AG10803 (cell line): ENCODE measurements around the gene ASRGL1.
A peak's percentile ranks its signal among the peaks of the same experiment; 100 is the strongest.

Source experiments
- DNase-seq: peaks from one replicate; pipeline ENCODE4 v3.0.0; 2010; ENCODE audit warnings: low read depth
- H3K4me3 ChIP-seq: 2 replicates; pipeline ENCODE4 v1.5.1; 2011; ENCODE audit warnings: mild to moderate bottlenecking, low read length, control low read depth
- TF ChIP-seq, protein P1 (sequence below): conservative IDR thresholded peaks from 2 replicates; pipeline ENCODE4 v1.5.1; 2011; ENCODE audit warnings: mild to moderate bottlenecking, low read length, control low read depth, inconsistent platforms

ASRGL1 gene

DNA sequence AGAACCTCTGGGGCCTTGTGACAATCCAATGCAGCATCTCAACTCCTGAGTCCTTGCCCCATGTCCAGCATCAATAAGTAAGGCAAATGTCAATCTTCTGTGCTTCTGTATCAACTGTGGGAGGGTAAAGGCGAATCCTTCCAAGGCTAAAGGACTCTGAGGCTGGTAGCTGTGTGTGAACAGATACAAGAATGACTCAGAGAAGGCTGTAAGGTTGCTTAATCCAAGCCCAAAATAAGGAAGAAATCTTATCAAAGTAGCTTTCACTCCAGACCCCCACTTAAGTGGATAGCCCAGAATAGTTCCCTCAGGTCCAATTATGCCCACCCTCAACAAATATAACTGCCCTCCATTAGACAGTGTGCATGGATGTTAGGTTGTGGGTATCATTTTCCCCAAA, 53.5 kb downstream of the ASRGL1 start:
- no peak for DNase-seq
- TF ChIP-seq, protein P1, sequence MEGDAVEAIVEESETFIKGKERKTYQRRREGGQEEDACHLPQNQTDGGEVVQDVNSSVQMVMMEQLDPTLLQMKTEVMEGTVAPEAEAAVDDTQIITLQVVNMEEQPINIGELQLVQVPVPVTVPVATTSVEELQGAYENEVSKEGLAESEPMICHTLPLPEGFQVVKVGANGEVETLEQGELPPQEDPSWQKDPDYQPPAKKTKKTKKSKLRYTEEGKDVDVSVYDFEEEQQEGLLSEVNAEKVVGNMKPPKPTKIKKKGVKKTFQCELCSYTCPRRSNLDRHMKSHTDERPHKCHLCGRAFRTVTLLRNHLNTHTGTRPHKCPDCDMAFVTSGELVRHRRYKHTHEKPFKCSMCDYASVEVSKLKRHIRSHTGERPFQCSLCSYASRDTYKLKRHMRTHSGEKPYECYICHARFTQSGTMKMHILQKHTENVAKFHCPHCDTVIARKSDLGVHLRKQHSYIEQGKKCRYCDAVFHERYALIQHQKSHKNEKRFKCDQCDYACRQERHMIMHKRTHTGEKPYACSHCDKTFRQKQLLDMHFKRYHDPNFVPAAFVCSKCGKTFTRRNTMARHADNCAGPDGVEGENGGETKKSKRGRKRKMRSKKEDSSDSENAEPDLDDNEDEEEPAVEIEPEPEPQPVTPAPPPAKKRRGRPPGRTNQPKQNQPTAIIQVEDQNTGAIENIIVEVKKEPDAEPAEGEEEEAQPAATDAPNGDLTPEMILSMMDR = no peak
- no peak overlapping the region for H3K4me3 ChIP-seq

DNA sequence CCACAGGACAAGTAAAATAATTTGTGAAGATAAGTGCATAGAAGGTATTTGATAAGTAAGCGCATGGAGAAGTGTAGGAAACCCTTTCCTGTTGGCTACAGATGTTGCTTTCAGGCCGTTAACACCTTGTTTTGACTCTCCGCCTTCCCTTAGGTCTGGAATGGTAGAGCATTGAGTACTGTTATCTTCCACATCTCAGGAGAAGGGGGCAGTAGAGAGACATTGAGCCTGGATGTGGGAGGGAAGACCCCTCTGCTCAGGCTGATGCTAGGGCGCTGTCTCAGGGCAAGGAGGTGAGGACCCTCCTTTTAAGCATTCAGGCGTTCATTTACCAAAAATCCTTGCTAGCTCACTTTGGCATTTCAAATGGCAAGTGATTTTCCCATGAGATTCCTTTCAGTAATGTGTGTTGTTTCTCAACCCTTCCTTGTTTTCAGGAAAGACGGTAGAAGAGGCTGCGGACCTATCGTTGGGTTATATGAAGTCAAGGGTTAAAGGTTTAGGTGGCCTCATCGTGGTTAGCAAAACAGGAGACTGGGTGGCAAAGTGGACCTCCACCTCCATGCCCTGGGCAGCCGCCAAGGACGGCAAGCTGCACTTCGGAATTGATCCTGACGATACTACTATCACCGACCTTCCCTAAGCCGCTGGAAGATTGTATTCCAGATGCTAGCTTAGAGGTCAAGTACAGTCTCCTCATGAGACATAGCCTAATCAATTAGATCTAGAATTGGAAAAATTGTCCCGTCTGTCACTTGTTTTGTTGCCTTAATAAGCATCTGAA, 54.6 kb downstream of the ASRGL1 start:
- TF ChIP-seq, protein P1 = no peak
- DNase-seq = no peak
- H3K4me3 ChIP-seq = no peak overlapping the region

DNA sequence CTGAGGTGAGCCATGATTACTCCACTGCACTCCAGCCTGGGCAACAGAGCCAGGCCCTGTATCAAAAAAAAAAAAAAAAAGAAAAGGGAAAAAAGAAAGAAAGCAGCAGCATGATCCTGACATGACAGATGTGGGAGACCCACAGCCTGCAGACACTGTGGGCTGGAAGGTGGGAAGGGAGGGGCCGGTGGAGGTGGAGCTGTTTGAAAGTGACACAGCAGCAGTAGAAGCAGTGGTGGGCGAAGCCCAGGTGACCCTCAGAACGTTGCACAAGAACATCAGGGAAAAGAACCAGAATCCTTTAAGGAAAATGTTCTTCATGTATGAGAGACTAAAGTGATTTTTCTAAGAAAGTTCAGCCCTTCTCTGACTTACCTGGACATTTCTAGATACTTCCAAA, 55.3 kb downstream of the ASRGL1 start:
- no peak overlapping the region for H3K4me3 ChIP-seq
- TF ChIP-seq, protein P1 = no peak
- DNase-seq = no peak

DNA sequence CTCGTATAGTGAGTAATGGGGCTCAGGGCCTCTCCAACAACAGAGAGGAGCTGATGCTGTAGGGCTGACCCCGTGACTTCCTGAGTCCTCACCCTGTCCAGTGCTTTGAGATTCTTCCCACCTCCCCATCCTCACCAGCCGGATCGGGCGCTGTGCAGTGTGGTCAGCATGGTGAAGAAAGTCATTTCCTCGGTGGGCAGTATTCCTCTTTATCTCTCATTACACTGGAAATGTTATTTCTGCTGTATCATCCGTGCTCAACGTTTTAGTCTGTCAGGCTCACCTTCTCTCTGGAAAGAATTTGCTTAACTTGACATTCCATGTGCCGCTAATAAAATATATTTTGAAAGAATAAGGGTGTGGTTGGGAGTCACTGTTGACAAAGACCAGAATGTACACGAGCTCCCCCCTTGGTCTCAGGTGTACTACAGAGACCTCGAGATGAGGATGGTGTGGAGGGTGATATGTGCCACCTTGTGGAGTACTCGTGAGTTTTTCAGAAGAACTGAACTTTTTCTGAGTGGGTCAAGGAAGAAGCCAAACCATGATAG, 55.9 kb downstream of the ASRGL1 start:
- no peak for DNase-seq
- H3K4me3 ChIP-seq = no peak overlapping the region
- TF ChIP-seq, protein P1 = no peak

DNA sequence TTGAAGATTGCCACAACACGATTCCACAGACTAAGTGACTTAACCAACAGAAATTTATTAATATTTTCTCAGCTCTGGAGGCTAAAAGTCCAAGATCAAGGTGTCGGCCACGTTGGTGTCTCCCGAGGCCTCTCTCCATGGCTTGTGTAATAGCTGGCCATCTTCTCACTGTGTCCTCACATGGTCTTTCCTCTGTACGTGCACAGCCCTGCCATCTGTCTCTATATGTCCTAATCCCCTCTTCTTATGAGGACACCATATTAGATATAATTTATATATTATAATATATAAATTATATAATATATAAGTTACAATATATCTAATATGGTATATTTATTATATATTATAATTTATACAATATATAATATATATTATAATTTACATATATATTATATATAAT, 56.5 kb downstream of the ASRGL1 start:
- TF ChIP-seq, protein P1 = no peak
- no peak for DNase-seq

DNA sequence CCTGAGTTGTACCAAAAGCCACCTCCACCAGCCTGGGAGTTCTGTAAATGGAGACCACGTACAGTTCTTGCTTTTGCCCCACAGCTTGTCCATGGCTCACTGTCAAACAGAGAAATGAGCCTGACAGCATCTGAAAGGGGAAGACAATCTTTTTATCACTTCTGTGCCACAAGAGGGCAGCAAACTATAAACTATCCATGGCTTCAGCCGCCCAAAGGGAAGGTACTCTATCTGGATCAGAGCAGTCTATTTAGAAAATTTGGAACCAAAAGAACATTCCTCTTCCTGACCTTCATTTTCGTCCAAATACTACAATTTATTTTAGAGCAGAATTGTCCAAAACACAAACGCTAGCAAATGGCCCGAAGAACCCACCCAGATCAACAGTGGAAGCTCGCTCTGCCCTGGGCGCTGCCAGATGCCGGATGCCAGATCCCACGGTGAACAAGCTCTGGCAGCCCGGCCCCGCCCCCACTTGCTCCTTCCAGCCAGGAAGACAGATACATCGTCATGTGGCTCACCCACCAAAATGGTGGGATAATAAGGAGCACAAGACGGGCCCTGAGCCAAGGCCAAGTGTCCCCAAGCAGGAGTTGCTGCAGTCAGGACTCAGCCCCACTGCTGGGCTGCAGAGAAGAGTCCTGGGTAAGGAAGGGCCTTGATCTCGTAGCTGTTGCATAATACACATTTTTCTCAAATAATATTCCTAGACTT, 57.7 kb downstream of the ASRGL1 start:
- H3K4me3 ChIP-seq = peak overlapping the region; percentile 55
- TF ChIP-seq, protein P1 = peak; percentile 78

More for the DNA sequence above, 56.5 kb downstream of the ASRGL1 start:
- no peak overlapping the region for H3K4me3 ChIP-seq

More for the DNA sequence above, 57.7 kb downstream of the ASRGL1 start:
- DNase-seq = peak; percentile 87
